MM.1S (cell line): Measurements from ENCODE around the gene TRMU.

Source experiments
- EZH2 ChIP-seq: fragments of 300-600 bp; sonication (generic); optimal IDR thresholded peaks from 2 replicates; pipeline ENCODE3; 2017; ENCODE audit warnings: low read depth, mild to moderate bottlenecking, antibody characterized with exemption, low read length, mixed read lengths
- EZH2phosphoT487 ChIP-seq: fragments of 300-600 bp; sonication (generic); IDR thresholded peaks from 2 replicates; pipeline ENCODE4 v1.6.1; 2018; ENCODE audit warnings: antibody characterized with exemption, low read length
- TF ChIP-seq, protein P1 (sequence below): fragments of 300-600 bp; sonication (generic); IDR thresholded peaks from 2 replicates; pipeline ENCODE4 v1.5.1; 2016; ENCODE audit warnings: antibody characterized with exemption, low read length, mixed read lengths

DNA sequence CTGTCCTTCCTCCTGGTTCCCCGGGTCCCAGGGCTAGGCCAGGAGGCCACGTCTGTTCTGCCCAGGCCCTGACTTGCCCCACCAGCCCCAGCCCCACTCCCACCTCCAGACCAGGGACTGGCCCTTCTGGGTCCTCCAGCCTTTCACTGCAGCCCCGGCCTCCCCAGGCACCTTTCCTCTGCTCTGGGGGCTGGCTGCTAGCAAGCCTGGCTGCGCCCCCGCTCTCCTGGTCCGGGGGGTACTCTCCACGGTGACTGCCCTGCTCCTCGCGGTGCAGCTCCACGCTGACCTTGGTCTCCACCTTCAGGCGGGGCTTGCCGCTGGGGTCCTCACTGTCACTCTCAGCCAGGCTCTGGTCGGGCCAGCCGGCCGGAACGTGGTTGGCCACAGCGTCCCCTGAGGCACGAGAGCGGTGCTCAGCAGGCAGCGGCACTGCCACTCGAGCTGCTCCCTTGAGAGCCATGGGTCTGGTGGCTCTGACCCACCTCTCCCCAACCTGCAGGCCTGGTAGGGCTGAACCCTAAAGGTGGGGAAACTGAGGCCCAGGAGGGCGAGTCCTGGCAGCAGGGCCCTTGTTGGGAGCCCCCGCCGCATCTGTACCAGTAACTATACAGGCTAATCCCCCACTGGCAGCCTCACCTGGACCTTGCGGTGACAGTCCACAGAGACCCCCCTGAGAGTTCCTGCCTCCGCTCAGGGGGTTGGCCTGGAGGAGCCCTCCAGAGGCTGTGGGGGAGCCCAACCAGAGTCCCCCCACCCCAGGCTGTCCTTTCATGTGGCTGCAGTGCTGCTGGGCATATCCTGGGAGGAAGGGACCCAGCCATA, 29.0 kb downstream of the TRMU start:
- TF ChIP-seq, protein P1, sequence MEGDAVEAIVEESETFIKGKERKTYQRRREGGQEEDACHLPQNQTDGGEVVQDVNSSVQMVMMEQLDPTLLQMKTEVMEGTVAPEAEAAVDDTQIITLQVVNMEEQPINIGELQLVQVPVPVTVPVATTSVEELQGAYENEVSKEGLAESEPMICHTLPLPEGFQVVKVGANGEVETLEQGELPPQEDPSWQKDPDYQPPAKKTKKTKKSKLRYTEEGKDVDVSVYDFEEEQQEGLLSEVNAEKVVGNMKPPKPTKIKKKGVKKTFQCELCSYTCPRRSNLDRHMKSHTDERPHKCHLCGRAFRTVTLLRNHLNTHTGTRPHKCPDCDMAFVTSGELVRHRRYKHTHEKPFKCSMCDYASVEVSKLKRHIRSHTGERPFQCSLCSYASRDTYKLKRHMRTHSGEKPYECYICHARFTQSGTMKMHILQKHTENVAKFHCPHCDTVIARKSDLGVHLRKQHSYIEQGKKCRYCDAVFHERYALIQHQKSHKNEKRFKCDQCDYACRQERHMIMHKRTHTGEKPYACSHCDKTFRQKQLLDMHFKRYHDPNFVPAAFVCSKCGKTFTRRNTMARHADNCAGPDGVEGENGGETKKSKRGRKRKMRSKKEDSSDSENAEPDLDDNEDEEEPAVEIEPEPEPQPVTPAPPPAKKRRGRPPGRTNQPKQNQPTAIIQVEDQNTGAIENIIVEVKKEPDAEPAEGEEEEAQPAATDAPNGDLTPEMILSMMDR, result no peak
- TF ChIP-seq EZH2 (no peak), EZH2phosphoT487 (no peak)
